H1 (cell line): ENCODE data around the gene RARA. TPM values are rescaled to one million over a fixed set of nuclear protein-coding genes. Genes with fewer than 3 reads are reported as not detected.

Experiments
- CTCF ChIA-PET: fragments of 300-600 bp; sonication (Branson Sonifier 250); formaldehyde crosslinking; loops from one replicate; lab custom pipeline; 2021; ENCODE audit not compliant: partially characterized antibody; lab: Charles Lee
- POLR2A ChIA-PET: fragments of 300-600 bp; sonication (Branson Sonifier 250); formaldehyde crosslinking; loops from one replicate; lab custom pipeline; 2021; ENCODE audit warnings: inconsistent platforms; ENCODE audit not compliant: partially characterized antibody; lab: Charles Lee
- DNase-seq, 2 experiments: peaks; one replicate each; pipeline versions ENCODE4 v3.0.0 to v3.0.0-alpha.2; 2010 to 2022; ENCODE audit warnings: low spot score in 2 of 2, low read depth in 1 of 2, mixed read lengths in 1 of 2
- FAIRE-seq: peaks from 2 replicates; lab custom pipeline; 2011; peaks lifted over from hg19 to GRCh38; lab: Jason Lieb, UNC
- H2AFZ ChIP-seq: 2 replicates; pipeline ENCODE4 v1.8.1; 2012; ENCODE audit warnings: low read length, inconsistent platforms
- H2AK5ac ChIP-seq: 2 replicates; pipeline ENCODE4 v1.6.1; 2013; ENCODE audit warnings: low read depth, low read length
- H2BK120ac ChIP-seq: replicated peaks from 2 replicates; pipeline ENCODE3; 2013; ENCODE audit warnings: low read depth, low read length, inconsistent platforms
- H2BK12ac ChIP-seq: 2 replicates; pipeline ENCODE4 v1.6.1; 2013; ENCODE audit warnings: low read depth, low read length
- H2BK15ac ChIP-seq: 2 replicates; pipeline ENCODE4 v1.6.1; 2013; ENCODE audit warnings: low read length
- H2BK20ac ChIP-seq: 2 replicates; pipeline ENCODE4 v1.6.1; 2013; ENCODE audit warnings: low read length
- H2BK5ac ChIP-seq: 2 replicates; pipeline ENCODE4 v1.6.1; 2013; ENCODE audit warnings: low read depth, low read length
- H3K14ac ChIP-seq: 2 replicates; pipeline ENCODE4 v1.6.1; 2013; ENCODE audit warnings: inconsistent platforms; ENCODE audit not compliant: insufficient read length
- H3K18ac ChIP-seq: 2 replicates; pipeline ENCODE4 v1.6.1; 2013; ENCODE audit warnings: low read length; ENCODE audit errors: extremely low read depth
- H3K23ac ChIP-seq: 2 replicates; pipeline ENCODE4 v1.6.1; 2013; ENCODE audit warnings: inconsistent platforms; ENCODE audit not compliant: insufficient read length
- H3K23me2 ChIP-seq: 2 replicates; pipeline ENCODE4 v1.6.1; 2013; ENCODE audit warnings: low read depth, low read length
- H3K27ac ChIP-seq: 2 replicates; pipeline ENCODE4 v1.6.1; 2011; ENCODE audit warnings: low read depth, low read length, inconsistent platforms
- H3K27me3 ChIP-seq, 4 experiments: replicated peaks in 1 of 4; 1 replicate in 1 of 4; 2 replicates in 3 of 4; pipeline versions ENCODE4 v1.6.1 to v1.8.1; 2011 to 2013; ENCODE audit warnings: low read length in 3 of 4, mild to moderate bottlenecking in 3 of 4, inconsistent platforms in 2 of 4, mixed read lengths in 2 of 4, moderate library complexity in 1 of 4; ENCODE audit not compliant: control insufficient read depth in 3 of 4, insufficient read depth in 3 of 4; ENCODE audit errors: extremely low read depth in 1 of 4
- H3K36me3 ChIP-seq, 4 experiments: 2 replicates each; pipeline versions ENCODE4 v1.6.1 to v1.8.1; 2011 to 2013; ENCODE audit warnings: mild to moderate bottlenecking in 4 of 4, low read length in 3 of 4, moderate library complexity in 2 of 4, control low read depth in 1 of 4, inconsistent platforms in 1 of 4; ENCODE audit not compliant: insufficient read depth in 4 of 4, control insufficient read depth in 2 of 4
- H3K4ac ChIP-seq: replicated peaks from 2 replicates; pipeline ENCODE3; 2013; ENCODE audit warnings: low read length, low read depth, mixed read lengths, inconsistent platforms; ENCODE audit not compliant: insufficient read length
- H3K4me1 ChIP-seq, 4 experiments: replicated peaks in 1 of 4; 1 replicate in 1 of 4; 2 replicates in 3 of 4; pipeline versions ENCODE4 v1.6.1 to v1.8.1; 2011 to 2013; ENCODE audit warnings: low read length in 3 of 4, inconsistent platforms in 2 of 4, mixed read lengths in 1 of 4; ENCODE audit not compliant: insufficient read depth in 4 of 4, control insufficient read depth in 3 of 4
- H3K4me2 ChIP-seq, 2 experiments: 2 replicates each; pipeline versions ENCODE4 v1.6.1 to v1.8.1; 2011 to 2013; ENCODE audit warnings: low read depth in 2 of 2, low read length in 2 of 2, control low read depth in 1 of 2, inconsistent platforms in 1 of 2, mild to moderate bottlenecking in 1 of 2; ENCODE audit not compliant: insufficient read depth in 1 of 2
- H3K4me3 ChIP-seq, 4 experiments: fragments of 200-600, 300-600 bp in 1 of 4; sonication (generic), shearing (Covaris generic), sonication (Bioruptor Twin) in 1 of 4; 2 replicates each; pipeline versions ENCODE4 v1.5.1 to v1.8.1; 2011 to 2016; ENCODE audit warnings: low read length in 4 of 4, low read depth in 3 of 4, control low read depth in 2 of 4, inconsistent platforms in 2 of 4, mild to moderate bottlenecking in 2 of 4, mixed read lengths in 1 of 4, moderate library complexity in 1 of 4; ENCODE audit not compliant: insufficient read depth in 2 of 4; ENCODE audit errors: extremely low read depth in 1 of 4
- H3K56ac ChIP-seq: replicated peaks from 2 replicates; pipeline ENCODE3; 2013; ENCODE audit warnings: low read depth, mild to moderate bottlenecking, mixed read lengths, low read length, inconsistent platforms; ENCODE audit not compliant: insufficient read length
- H3K79me1 ChIP-seq: 2 replicates; pipeline ENCODE4 v1.6.1; 2013; ENCODE audit warnings: low read depth, low read length, control low read depth
- H3K79me2 ChIP-seq, 2 experiments: 2 replicates each; pipeline versions ENCODE4 v1.6.1 to v1.8.1; 2012 to 2013; ENCODE audit warnings: low read length in 2 of 2, mild to moderate bottlenecking in 2 of 2, inconsistent platforms in 1 of 2; ENCODE audit not compliant: insufficient read depth in 2 of 2, control insufficient read depth in 1 of 2
- H3K9ac ChIP-seq, 4 experiments: replicated peaks in 1 of 4; 1 replicate in 1 of 4; 2 replicates in 3 of 4; pipeline versions ENCODE4 v1.6.1 to v1.8.1; 2011 to 2013; ENCODE audit warnings: low read depth in 3 of 4, low read length in 3 of 4, control low read depth in 2 of 4, mild to moderate bottlenecking in 2 of 4, moderate library complexity in 2 of 4, inconsistent platforms in 1 of 4; ENCODE audit errors: extremely low read depth in 1 of 4
- H3K9me3 ChIP-seq, 2 experiments: 2 replicates each; pipeline versions ENCODE4 v1.6.1 to v1.8.1; 2012 to 2013; ENCODE audit warnings: mild to moderate bottlenecking in 2 of 2, moderate library complexity in 2 of 2, control low read depth in 1 of 2, inconsistent platforms in 1 of 2, low read depth in 1 of 2, low read length in 1 of 2, mixed read lengths in 1 of 2; ENCODE audit not compliant: insufficient read depth in 2 of 2
- H4K20me1 ChIP-seq, 2 experiments: replicated peaks in 1 of 2; 2 replicates each; pipeline versions ENCODE3 to v1.8.1; 2011 to 2013; ENCODE audit warnings: inconsistent platforms in 2 of 2, low read length in 2 of 2, mild to moderate bottlenecking in 1 of 2; ENCODE audit not compliant: insufficient read depth in 2 of 2, control insufficient read depth in 1 of 2
- H4K5ac ChIP-seq: 2 replicates; pipeline ENCODE4 v1.6.1; 2013; ENCODE audit warnings: low read length, low read depth, mixed read lengths, inconsistent platforms; ENCODE audit not compliant: insufficient read length
- H4K8ac ChIP-seq: 2 replicates; pipeline ENCODE4 v1.8.0; 2013; ENCODE audit warnings: mild to moderate bottlenecking, moderate library complexity, low read length, inconsistent platforms; ENCODE audit not compliant: insufficient read depth; ENCODE audit errors: extremely low read depth
- H4K91ac ChIP-seq: replicated peaks from 2 replicates; pipeline ENCODE3; 2013; ENCODE audit warnings: low read length, mixed read lengths, inconsistent platforms; ENCODE audit not compliant: insufficient read length
- ASH2L ChIP-seq: fragments of 200-600, 300-600 bp; sonication (generic); IDR thresholded peaks from one replicate; pipeline ENCODE4 v1.7.1; 2017; ENCODE audit warnings: low read length
- BCL11A ChIP-seq, 2 experiments: IDR thresholded peaks; one replicate each; pipeline ENCODE4 v1.6.1; 2011; ENCODE audit warnings: low read depth in 2 of 2, low read length in 2 of 2, mild to moderate bottlenecking in 2 of 2
- KDM4A ChIP-seq: IDR thresholded peaks from one replicate; pipeline ENCODE4 v1.7.1; 2012; ENCODE audit warnings: low read depth, mild to moderate bottlenecking, moderate library complexity, low read length, inconsistent platforms; ENCODE audit not compliant: severe bottlenecking
- POLR2A ChIP-seq, 2 experiments: IDR thresholded peaks; 1 replicate in 1 of 2; 2 replicates in 1 of 2; pipeline ENCODE4 v1.6.1; 2011; ENCODE audit warnings: low read depth in 2 of 2, low read length in 2 of 2, mild to moderate bottlenecking in 2 of 2; ENCODE audit errors: control extremely low read depth in 1 of 2
- POU5F1 ChIP-seq: IDR thresholded peaks from 2 replicates; pipeline ENCODE4 v1.6.1; 2011; ENCODE audit warnings: low read depth, mild to moderate bottlenecking, low read length, moderate library complexity
- SIN3A ChIP-seq, 2 experiments: IDR thresholded peaks in 1 of 2; conservative IDR thresholded peaks in 1 of 2; 2 replicates each; pipeline ENCODE4 v1.6.1; 2011 to 2012; ENCODE audit warnings: low read length in 2 of 2, improper control_type of control experiment in 1 of 2, low read depth in 1 of 2, mild to moderate bottlenecking in 1 of 2
- TAF1 ChIP-seq: IDR thresholded peaks from 2 replicates; pipeline ENCODE4 v1.6.1; 2011; ENCODE audit warnings: mild to moderate bottlenecking, low read depth, low read length
- TBP ChIP-seq: IDR thresholded peaks from 2 replicates; pipeline ENCODE4 v1.6.1; 2011; ENCODE audit warnings: low read depth, low read length, improper control_type of control experiment
- TCF12 ChIP-seq: IDR thresholded peaks from 2 replicates; pipeline ENCODE4 v1.6.1; 2011; ENCODE audit warnings: low read depth, mild to moderate bottlenecking, low read length
- TEAD4 ChIP-seq: IDR thresholded peaks from 2 replicates; pipeline ENCODE4 v1.6.1; 2012; ENCODE audit warnings: low read depth, low read length, inconsistent platforms, mixed read lengths
- WGBS, 2 experiments: shearing (Covaris generic) in 1 of 2; methylation state at CpG; one replicate each; pipeline versions ENCODE4 v1.1.6 to v1.1.7; 2013 to 2015; ENCODE audit warnings: low lambda C conversion rate in 2 of 2, mixed read lengths in 2 of 2, inconsistent platforms in 1 of 2, low coverage in 1 of 2, missing lambda C conversion rate in 1 of 2; ENCODE audit not compliant: insufficient replicate concordance in 2 of 2, insufficient coverage in 1 of 2, insufficient read length in 1 of 2; ENCODE audit errors: extremely low coverage in 1 of 2, missing lambda C conversion rate in 1 of 2; 5-methylcytosine and 5-hydroxymethylcytosine counted together
- polyA plus RNA-seq, 7 experiments: library from polyadenylated mRNA; depleted of rRNA in 3 of 7; stranded (reverse) in 5 of 7; unstranded in 2 of 7; fragments of >200 nt in 5 of 7; fragments of 200-250 nt in 2 of 7; gene quantifications; 1 replicate in 5 of 7; 2 replicates in 1 of 7; 4 replicates in 1 of 7; pipeline versions ENCODE4 v1.2.1 to v1.2.3, GENCODE V29; 2011 to 2013; ENCODE audit warnings: missing spikeins in 2 of 7, mixed read lengths in 2 of 7
- total RNA-seq: library from RNA; stranded (reverse); fragmentation: NEBNext Ultra II Directional; extraction: Animal tissue kit (Norgen Biotek cat#: 25700); gene quantifications from 2 replicates; pipeline ENCODE4 v1.2.1, GENCODE V29; 2021
- TF ChIP-seq, protein P1 (sequence below): IDR thresholded peaks from 2 replicates; pipeline ENCODE4 v1.6.1; 2011; ENCODE audit warnings: low read depth, mild to moderate bottlenecking, low read length; ENCODE audit not compliant: insufficient read depth

The RARA gene
- total and polyA plus RNA-seq, 2 of the 8 experiments (the other 6 are each of a cell fraction or from before 2014, with no cell fraction given): 4.4 to 16.5 TPM

DNA sequence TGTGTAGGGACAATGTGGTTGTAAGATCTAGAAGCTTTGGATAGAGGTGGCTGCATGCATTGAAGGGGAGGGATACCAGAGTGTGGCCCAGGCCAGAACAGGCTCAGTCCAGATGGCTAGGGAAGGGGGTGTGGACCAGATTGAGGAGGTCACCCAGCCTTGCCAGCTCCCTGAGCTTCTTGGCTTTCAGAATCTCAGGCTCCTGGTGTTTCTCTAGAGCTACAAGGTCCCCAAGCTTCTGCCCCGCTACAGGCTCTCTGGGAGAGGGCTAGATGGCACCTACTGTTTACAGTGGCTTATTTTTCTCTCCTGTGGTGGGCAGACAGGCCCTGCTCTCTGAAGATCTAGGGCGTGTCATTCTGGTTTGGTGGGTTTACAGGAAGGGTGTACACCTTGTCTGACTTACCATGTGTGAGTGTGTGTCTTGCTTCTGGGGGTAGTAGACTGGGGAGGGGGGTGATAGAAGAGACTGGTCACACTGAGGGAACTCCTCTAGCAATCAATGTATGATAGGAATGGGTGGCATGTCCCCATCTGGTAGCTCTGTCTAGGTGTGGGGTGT lies 1.1 kb downstream of the RARA start:
- Histone ChIP-seq H3K9me3 (no peaks in the 10 kb centered on the region), H4K8ac (no peak overlapping the region), H3K79me1 (no peaks in the 10 kb centered on the region), H3K23me2 (no peaks in the 10 kb centered on the region; the same call in 1 of the 2 replicates), H3K23ac (no peak overlapping the region), H3K4me1 (peaks cover 15 to 42% (median 31%) of the 10 kb centered on the region in 4 experiments), H2BK120ac (no peak overlapping the region), H2AK5ac (no peak overlapping the region), H2BK15ac (no peak overlapping the region), H2BK5ac (no peak overlapping the region), H3K79me2 (no peaks in the 10 kb centered on the region), H2BK12ac (no peak overlapping the region; the same call in 1 of the 2 replicates), H4K20me1 (peaks cover 3 to 4% of the 10 kb centered on the region in 2 experiments), H3K4me3 (peak overlapping the region in 2 of 4 experiments; percentile 65 to 73; a peak in 3 of 8 replicates), H3K14ac (no peak overlapping the region), H4K91ac (no peak overlapping the region), H3K56ac (no peak overlapping the region), H4K5ac (no peak overlapping the region), H3K18ac (no peak overlapping the region), H3K4me2 (peak overlapping the region; percentile 86 to 91; a peak in 3 of 4 replicates), H3K27ac (no peak overlapping the region), H2AFZ (no peak overlapping the region), H3K27me3 (no peaks in the 10 kb centered on the region; a peak in 1 of 7 replicates), H3K36me3 (no peaks in the 10 kb centered on the region), H3K9ac (no peak overlapping the region), H2BK20ac (peak overlapping the region; percentile 50; the same call in 1 of the 2 replicates), H3K4ac (no peak overlapping the region)
- FAIRE-seq: no peak
- TF ChIP-seq, protein P1, sequence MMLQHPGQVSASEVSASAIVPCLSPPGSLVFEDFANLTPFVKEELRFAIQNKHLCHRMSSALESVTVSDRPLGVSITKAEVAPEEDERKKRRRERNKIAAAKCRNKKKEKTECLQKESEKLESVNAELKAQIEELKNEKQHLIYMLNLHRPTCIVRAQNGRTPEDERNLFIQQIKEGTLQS: no peak
- TF ChIP-seq POLR2A (IDR thresholded peaks at IDR 0.05; ENCODE audit: control extremely low read depth in 1 of 2, low read depth in 2 of 2, low read length in 2 of 2) (no peak), TCF12 (no peak), SIN3A (conservative IDR thresholded peaks at IDR 0.05 in 1 of 2, IDR thresholded peaks at IDR 0.05 in 1 of 2; ENCODE audit: low read depth in 1 of 2, low read length in 2 of 2) (no peak), ASH2L (no peak), TBP (no peak), TAF1 (no peak), BCL11A (IDR thresholded peaks at IDR 0.05; ENCODE audit: low read depth in 2 of 2, low read length in 2 of 2) (no peak), POU5F1 (no peak), KDM4A (no peak), TEAD4 (no peak)
- 75% methylated on average over 2 of the region's 2 CpGs; no CpG with 5 or more reads in 1 of the 2 experiments for WGBS, 2 experiments
- no peak for DNase-seq
- ChIA-PET CTCF (interaction anchor here (1.0 to 39.2 kb wide), 5 partner anchors 9 to 107 kb away, joined by 3 to 1198 read pairs (median 9); partner anchors contain the start of genes GJD3 and TOP2A), POLR2A (interaction anchor here (0.6 to 31.2 kb wide), 9 partner anchors 2 to 275 kb away, joined by 3 to 570 read pairs (median 5); partner anchors contain the start of genes CDC6, GJD3 and RARA)
